GM10266 (cell line): ENCODE measurements around the gene RAD51B.

ENCODE experiments used
- DNase-seq: peaks from one replicate; pipeline ENCODE4 v3.0.0; 2012; ENCODE audit errors: extremely low spot score
- CTCF ChIP-seq: IDR thresholded peaks from 2 replicates; pipeline ENCODE4 v1.5.1; 2012; ENCODE audit warnings: mild to moderate bottlenecking, low read depth; ENCODE audit not compliant: control insufficient read depth, insufficient read depth; ENCODE audit errors: missing control alignments

Gene RAD51B

GRCh38 chr14:68188174-68188573, 368.6 kb downstream of the RAD51B start:
- TF ChIP-seq CTCF, result no peak
- no peak for DNase-seq

- TF ChIP-seq CTCF, result no peak
- no peak for DNase-seq
These were observed 370.5 kb downstream of the RAD51B start for GRCh38 chr14:68190032-68190431.

DNA sequence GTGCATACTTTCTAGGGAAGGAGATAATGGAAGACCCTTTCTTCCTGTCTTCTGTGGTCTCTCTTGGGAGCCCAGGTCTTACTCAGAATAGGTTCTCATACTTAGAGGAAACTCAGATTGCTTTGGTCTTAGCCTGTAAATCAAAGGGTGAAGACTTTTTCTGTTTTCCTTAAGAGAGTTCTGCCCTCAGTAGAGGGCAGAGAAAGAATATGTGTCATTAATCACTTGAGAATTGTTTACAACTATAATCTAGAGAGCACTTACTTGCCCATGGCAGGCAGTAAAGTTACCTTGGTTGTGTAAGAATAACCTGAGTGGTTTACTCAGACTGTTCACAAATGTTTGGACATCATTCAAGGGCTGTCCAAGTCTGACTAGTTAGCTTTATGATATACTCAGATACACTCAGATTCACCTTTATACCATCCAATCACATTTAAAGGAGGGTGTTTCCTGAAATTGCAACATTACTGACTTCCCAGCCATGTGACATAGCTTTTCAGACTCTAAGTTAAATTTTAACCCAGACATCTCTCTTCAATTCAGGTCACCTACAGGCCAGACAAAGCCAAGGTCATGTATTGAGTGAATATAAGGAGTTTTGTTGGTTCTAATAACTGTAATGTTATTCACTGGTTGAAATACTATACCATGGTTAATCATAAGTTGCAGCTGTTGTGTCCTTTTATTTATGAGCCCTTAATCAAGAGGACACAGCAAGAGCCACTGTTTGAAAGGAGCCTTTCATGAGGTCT, 372.2 kb downstream of the RAD51B start:
- DNase-seq, result no peak
- no peak for TF ChIP-seq CTCF

- no peak for DNase-seq
- no peak for TF ChIP-seq CTCF
These were observed 373.4 kb downstream of the RAD51B start for GRCh38 chr14:68192935-68193334.

- DNase-seq, result no peak
These were observed 374.5 kb downstream of the RAD51B start for GRCh38 chr14:68193970-68194681.

DNA sequence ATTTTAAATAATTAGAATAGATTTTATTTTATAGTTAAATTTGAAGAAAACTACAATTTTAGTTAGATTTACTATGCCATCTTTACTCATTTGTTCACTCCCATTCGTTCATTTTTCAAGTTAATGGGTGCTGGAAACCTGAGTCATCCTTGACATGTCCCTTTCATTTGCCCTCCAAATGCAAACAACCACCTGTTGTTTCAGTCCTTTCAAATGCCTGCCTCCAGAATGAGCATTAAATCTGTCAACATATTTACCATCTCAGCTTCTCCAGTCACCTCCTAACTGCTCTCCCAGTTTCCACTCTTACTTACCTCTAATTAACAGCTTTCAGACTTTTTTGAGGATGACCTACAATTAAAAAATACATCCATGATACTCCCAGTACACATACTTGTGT, 375.5 kb downstream of the RAD51B start:
- no peak for TF ChIP-seq CTCF
- no peak for DNase-seq

More at GRCh38 chr14:68193970-68194681, 374.5 kb downstream of the RAD51B start:
- no peak for TF ChIP-seq CTCF
